ENCODE data around the gene ABCC6. TPM values are rescaled to one million over a fixed set of nuclear protein-coding genes. Genes with fewer than 3 reads are reported as not detected.

The ABCC6 gene
- total RNA-seq, 1 experiment from 2014 or later, result 2.7 TPM

- Histone ChIP-seq H3K9ac (ENCODE audit: low read length) (no peak overlapping the region), H2AFZ (ENCODE audit: low read depth, low read length, poor library complexity, severe bottlenecking) (no peak overlapping the region), H3K9me2 (ENCODE audit: insufficient read depth) (no peaks in the 10 kb centered on the region), H3K9me3 (ENCODE audit: control insufficient read depth in 1 of 2, insufficient read depth in 1 of 2, low read depth in 1 of 2, low read length in 2 of 2) (peaks cover 5 to 8% of the 10 kb centered on the region in 2 experiments; a peak in 2 of 4 replicates), H3K36me3 (ENCODE audit: control insufficient read depth in 1 of 2, insufficient read depth in 2 of 2, low read length in 2 of 2) (peaks cover 28 to 60% of the 10 kb centered on the region in 2 experiments), H3K4me3 (replicated peaks in 1 of 2; ENCODE audit: low read depth in 1 of 2, low read length in 2 of 2) (no peak overlapping the region), H3K4me1 (ENCODE audit: control insufficient read depth in 1 of 2, insufficient read depth in 2 of 2, low read length in 2 of 2) (0 out of 4 replicates have a peak, but pooled peaks cover 0 to 3% of the 10 kb centered on the region in 2 experiments), H3K27ac (ENCODE audit: low read depth, low read length) (no peak overlapping the region), H3K4me2 (ENCODE audit: low read length) (no peak overlapping the region), H4K20me1 (ENCODE audit: insufficient read depth) (no peaks in the 10 kb centered on the region), H3K79me2 (ENCODE audit: insufficient read depth, low read length) (no peaks in the 10 kb centered on the region), H3K27me3 (ENCODE audit: insufficient read depth, low read length) (no peaks in the 10 kb centered on the region)
- BruUV-seq (replicated peaks), result no TSS peak
- POLR2A ChIA-PET, result no interaction called here
- ATAC-seq (no peak), DNase-seq (ENCODE audit: low read depth, low spot score) (no peak)
- CTCF ChIA-PET, result no interaction called here
- RAD21 ChIA-PET (ENCODE audit: low non-redundant PET in 1 of 2, low total read pairs in 2 of 2, uncharacterized antibody in 2 of 2, unreplicated experiment in 2 of 2), result no interaction called here
- intact Hi-C loops (cut with micrococcal nuclease), result loop anchor here (10.0 kb wide), 1 partner anchor 420 kb away; no protein-coding TSS in a partner anchor
- TF ChIP-seq SIN3A (IDR thresholded peaks at IDR 0.05; ENCODE audit: low read depth) (no peak), SRF (IDR thresholded peaks at IDR 0.05; ENCODE audit: low read depth) (no peak), TCF7L2 (IDR thresholded peaks at IDR 0.05; ENCODE audit: borderline replicate concordance, extremely low read depth, insufficient read depth, insufficient read length) (no peak), REST (IDR thresholded peaks at IDR 0.05; ENCODE audit: low read depth) (no peak), YY1 (IDR thresholded peaks at IDR 0.05; ENCODE audit: extremely low read depth, insufficient replicate concordance, low read depth, low read length) (no peak)
Measured at GRCh38 chr16:16124438-16124837, 98.9 kb downstream of the ABCC6 start.

Data from HCT116 (cell line).